HG03342 (cell line): Measurements from ENCODE around the gene PGAP6.
"Not testable (repeated sequence)": the region's sequence is repeated elsewhere in the genome, so short reads cannot be mapped to it uniquely, and the experiment has no call there.

Source experiments
- ATAC-seq: cut with Tn5 transposase; IDR thresholded peaks from one replicate; pipeline ENCODE4 v1.9.1; 2021; ENCODE audit warnings: mild to moderate bottlenecking, moderate library complexity; ENCODE audit not compliant: unreplicated experiment

Gene PGAP6

DNA sequence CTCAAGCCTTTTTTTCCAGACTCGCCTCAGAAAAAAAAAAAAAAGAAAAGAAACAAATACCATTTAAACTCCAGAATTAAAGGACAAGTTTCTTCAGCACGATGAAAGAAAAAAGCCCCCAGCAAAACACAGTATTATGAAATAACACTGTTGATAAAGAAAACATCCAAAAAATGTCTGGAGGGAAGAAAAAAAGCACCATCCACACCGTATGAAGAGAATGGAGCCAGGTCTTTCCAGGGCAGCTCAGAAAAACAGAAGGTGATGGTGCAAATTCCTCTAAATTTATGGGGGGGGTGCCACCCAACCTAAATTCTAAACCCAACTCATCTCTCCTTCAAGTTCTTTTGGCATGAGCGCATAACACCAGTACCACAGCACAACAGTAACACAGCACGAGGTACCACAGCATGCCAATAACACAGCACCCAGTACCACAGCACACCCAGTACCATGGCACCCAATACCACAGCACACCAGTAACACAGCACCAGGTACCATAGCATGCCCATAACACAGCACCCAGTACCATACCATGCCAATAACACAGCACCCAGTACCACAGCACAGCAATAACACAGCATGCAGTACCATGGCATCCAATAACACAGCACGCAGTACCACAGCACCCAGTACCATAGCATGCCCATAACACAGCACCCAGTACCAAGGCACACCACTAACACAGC is 48.2 kb downstream of the PGAP6 start:
- no peak for ATAC-seq

DNA sequence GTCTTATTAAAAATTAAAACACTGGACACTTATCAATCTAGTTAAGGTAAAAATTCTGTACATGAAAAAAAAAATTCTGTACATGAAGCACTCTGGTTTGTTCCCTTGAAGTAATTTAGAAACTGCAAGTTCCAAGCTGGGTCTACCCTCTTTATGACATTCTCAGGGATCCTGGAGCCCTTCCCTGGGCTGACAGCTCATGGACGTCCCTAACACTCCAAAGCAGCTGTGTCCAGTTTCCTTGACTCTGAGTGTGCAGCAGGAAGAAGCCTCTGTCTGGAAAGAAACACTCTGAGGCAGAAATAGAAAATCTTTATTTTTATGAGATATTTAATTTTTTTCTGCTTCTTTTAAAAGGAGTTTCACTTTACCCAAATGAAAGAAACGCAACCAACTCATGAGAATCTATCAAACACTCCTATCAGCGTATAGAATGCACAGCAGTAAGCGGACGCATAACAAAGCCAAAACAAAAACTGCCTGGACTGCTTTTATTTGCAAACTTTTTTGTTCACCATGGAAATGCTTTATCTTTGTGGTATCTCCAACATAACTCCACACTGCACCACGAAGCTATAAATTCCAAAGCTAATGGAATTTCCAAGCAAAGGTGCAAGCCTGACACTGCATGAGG is 50.5 kb downstream of the PGAP6 start:
- not testable (repeated sequence) for ATAC-seq

DNA sequence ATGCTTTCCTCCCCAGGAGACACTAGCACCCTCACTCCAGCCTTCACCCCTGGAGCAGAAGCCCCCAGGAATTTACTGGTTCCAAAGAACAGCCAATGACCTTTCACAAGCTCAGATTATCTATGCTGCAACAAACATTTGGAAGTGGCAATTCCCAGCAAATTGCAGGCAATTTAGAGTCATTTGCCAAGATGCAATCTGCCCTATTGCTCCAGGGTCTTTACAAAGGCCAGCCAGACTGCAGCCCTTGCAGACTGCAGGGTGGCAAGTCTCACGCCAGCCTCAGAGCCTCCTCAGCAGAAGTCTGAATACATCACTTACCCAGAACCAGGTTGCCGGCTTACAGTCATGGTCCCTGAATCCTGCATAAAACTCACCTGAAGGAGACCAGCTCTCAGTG is 51.0 kb downstream of the PGAP6 start:
- no peak for ATAC-seq

DNA sequence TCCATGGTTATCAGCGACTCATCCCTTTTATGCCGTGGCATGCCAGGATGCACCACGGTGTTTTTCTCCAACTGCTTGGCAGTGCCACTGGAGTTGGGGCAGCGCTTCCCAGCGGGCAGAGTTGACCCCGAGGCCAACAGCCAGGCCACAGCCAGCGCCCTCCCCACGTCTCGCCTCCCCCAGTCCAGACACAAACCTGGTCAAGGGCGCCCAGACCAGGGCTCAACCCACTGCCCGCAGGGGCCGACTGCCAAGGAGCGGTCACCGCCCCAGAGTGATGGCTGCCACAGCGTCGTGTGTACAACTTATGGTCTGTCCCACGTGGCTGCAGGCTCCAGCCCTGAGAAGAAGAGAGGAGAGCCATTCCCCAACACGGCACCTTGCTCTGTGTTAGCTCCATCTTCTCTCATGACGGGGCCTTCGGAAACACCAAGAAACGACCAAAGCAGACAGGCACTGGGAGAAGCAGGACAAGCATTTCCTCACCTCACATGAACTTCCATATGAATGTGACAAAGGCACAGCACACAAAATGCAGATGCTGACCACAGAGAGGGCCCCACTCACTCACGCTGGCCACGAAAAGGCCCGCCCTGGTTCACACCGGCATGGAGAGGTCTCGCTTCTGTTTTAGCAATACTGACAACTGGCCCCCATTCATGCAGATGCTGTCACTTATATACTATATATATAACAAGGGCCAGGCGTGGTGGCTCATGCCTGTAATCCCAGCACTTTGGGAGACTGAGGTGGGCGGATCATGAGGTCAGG is 56.2 kb downstream of the PGAP6 start:
- no peak for ATAC-seq

DNA sequence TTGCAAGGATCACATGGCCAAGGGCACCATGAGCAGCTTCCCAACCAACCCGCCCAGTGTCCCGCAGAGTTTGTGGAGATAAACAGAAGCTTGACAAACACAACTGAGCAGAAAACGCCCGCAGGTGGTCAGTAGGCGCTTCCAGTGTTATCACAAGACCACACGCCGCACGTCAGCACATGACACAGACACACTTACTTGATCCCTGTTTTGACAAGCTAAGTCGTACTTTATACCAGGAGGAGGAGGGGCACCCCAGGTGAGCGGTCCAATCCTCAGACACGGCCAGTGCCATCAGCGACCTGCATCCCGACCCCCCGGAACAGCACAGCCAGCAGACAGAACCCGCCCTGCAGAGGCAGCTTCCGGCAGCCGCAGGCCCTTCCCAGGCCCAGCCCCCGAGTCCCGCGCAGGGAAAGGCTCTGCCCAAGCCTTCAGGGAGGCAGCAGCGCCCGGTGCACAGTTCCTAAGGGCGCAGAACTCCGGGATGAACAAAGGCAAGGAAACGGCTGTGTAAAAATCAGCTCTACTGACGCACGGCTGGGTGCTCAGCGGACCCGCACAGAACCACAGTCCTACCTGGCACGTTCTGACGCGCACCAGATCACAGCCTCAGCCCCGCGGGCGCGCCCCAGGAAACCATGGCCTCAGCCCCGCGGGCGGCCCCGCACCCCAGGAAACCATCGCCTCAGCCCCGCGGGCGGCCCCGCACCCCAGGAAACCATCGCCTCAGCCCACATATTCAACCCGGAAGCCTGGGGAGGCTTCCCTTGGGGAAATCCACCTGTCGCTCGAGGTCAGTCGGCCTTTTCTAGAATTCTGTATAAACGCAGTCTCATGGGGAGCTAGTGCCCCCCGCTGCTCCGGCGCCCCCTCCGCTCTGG is 57.1 kb downstream of the PGAP6 start:
- no peak for ATAC-seq

DNA sequence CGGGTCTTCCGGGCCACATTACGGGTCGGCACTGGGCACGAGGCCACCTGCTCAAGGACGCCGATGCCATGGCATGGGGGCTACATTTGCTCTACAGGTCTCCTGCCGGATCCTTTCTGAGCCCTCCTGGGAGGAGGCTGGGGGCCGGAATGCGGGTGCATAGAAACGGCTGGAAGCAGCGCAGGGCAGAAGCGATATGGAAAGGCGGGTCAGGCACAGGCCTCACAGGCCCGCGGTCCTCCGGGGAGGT is 57.7 kb downstream of the PGAP6 start:
- no peak for ATAC-seq

DNA sequence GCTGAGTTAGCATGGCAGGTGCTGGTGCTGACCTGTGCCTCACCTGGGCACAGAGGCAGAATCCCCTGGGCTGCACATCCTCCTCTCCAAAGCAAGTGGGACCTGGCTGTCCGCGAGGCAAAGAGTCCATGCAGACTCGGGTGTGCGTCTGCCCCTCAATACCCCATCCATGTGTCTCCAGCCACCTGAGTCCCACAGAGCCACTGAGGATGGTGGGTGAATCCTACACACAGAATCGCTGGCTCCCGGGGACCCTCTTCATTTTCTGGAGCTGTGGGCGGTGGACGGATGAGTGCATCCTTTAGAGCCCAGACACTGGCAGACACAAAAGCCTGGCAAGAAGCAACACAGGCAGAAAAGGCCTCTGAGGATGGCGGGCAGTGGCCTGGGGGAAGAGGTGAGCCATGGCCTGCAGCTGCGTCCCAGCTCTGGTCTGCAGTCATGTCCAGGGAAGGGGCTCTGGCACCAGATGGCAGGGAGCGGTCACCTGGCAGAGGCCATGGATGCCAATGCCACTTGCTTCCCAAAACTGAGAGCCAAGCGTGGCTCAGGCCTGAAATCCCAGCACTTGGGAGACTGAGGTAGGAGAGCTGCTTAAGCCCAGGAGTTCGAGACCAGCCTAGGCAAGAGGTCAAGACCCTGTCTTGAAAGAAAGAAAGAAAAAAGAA is 59.2 kb downstream of the PGAP6 start:
- no peak for ATAC-seq

DNA sequence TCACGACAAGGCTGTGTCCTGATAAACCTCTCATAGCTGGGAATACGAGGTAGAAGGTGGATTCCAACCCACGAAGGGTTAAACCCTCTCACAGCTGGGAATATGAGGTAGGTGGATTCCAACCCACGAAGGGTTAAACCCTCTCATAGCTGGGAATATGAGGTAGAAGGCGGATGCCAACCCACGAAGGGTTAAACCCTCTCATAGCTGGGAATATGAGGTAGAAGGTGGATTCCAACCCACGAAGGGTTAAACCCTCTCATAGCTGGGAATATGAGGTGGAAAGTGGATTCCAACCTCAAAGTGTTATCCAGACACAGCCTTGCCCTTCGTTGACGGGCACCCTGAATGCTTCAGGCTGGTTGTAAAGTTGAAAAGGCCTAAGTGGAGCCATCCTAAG is 60.2 kb downstream of the PGAP6 start:
- ATAC-seq = no peak
